Astrocyte (in vitro differentiated cells and primary cell): Measurements from ENCODE around the gene ZNF512. TPM values are rescaled to one million over a fixed set of nuclear protein-coding genes. Genes with fewer than 3 reads are reported as not detected.

ENCODE experiments used
- DNase-seq: peaks from one replicate; pipeline ENCODE4 v3.0.0-alpha.2; 2010; ENCODE audit warnings: low read depth
- FAIRE-seq: peaks from 2 replicates; lab custom pipeline; 2011; peaks lifted over from hg19 to GRCh38; lab: Jason Lieb, UNC
- H2AFZ ChIP-seq: 2 replicates; pipeline ENCODE4 v1.6.0; 2012; ENCODE audit warnings: low read depth, low read length, inconsistent platforms
- H3K27ac ChIP-seq: 2 replicates; pipeline ENCODE4 v1.5.1; 2011; ENCODE audit warnings: low read depth, low read length, inconsistent platforms
- H3K27me3 ChIP-seq: 2 replicates; pipeline ENCODE4 v1.6.0; 2011; ENCODE audit warnings: low read length, inconsistent platforms; ENCODE audit not compliant: insufficient read depth
- H3K36me3 ChIP-seq: 2 replicates; pipeline ENCODE4 v1.5.1; 2011; ENCODE audit warnings: low read length, inconsistent platforms; ENCODE audit not compliant: insufficient read depth
- H3K4me1 ChIP-seq: 2 replicates; pipeline ENCODE4 v1.5.1; 2011; ENCODE audit warnings: low read length, inconsistent platforms; ENCODE audit not compliant: insufficient read depth
- H3K4me2 ChIP-seq: 2 replicates; pipeline ENCODE4 v1.6.0; 2012; ENCODE audit warnings: low read length, inconsistent platforms
- H3K4me3 ChIP-seq: 2 replicates; pipeline ENCODE4 v1.5.1; 2011; ENCODE audit warnings: low read depth, mild to moderate bottlenecking, low read length, inconsistent platforms; ENCODE audit not compliant: insufficient read depth
- H3K79me2 ChIP-seq: 2 replicates; pipeline ENCODE4 v1.6.0; 2012; ENCODE audit warnings: mild to moderate bottlenecking, low read length, inconsistent platforms; ENCODE audit not compliant: insufficient read depth
- H3K9ac ChIP-seq: 2 replicates; pipeline ENCODE4 v1.6.0; 2012; ENCODE audit warnings: mild to moderate bottlenecking, low read length, inconsistent platforms
- H3K9me3 ChIP-seq: 2 replicates; pipeline ENCODE4 v1.5.1; 2012; ENCODE audit warnings: low read depth, mild to moderate bottlenecking, low read length, inconsistent platforms; ENCODE audit not compliant: insufficient read depth
- H4K20me1 ChIP-seq: 2 replicates; pipeline ENCODE4 v1.6.0; 2012; ENCODE audit warnings: low read length, inconsistent platforms; ENCODE audit not compliant: insufficient read depth
- H3K27ac Mint-ChIP-seq: one replicate; pipeline ENCODE4 v1.8.0; 2021; ENCODE audit warnings: mild to moderate bottlenecking, mixed read lengths; ENCODE audit not compliant: unreplicated experiment
- H3K27me3 Mint-ChIP-seq: one replicate; pipeline ENCODE4 v1.8.0; 2021; ENCODE audit warnings: low read depth, mixed read lengths; ENCODE audit not compliant: unreplicated experiment
- H3K36me3 Mint-ChIP-seq: one replicate; pipeline ENCODE4 v1.8.0; 2021; ENCODE audit warnings: low read depth, mixed read lengths; ENCODE audit not compliant: unreplicated experiment
- H3K4me1 Mint-ChIP-seq: one replicate; pipeline ENCODE4 v1.8.0; 2021; ENCODE audit warnings: low read depth, mixed read lengths; ENCODE audit not compliant: unreplicated experiment
- H3K4me3 Mint-ChIP-seq: one replicate; pipeline ENCODE4 v1.8.0; 2021; ENCODE audit warnings: mild to moderate bottlenecking, moderate library complexity, mixed read lengths; ENCODE audit not compliant: unreplicated experiment
- H3K9me3 Mint-ChIP-seq: one replicate; pipeline ENCODE4 v1.8.0; 2021; ENCODE audit warnings: mild to moderate bottlenecking, mixed read lengths; ENCODE audit not compliant: unreplicated experiment
- CTCF ChIP-seq: IDR thresholded peaks from 2 replicates; pipeline ENCODE4 v1.5.1; 2011; ENCODE audit warnings: low read depth, mild to moderate bottlenecking, inconsistent platforms, low read length, moderate library complexity; ENCODE audit not compliant: insufficient read depth
- EZH2 ChIP-seq: IDR thresholded peaks from 2 replicates; pipeline ENCODE4 v1.6.1; 2012; ENCODE audit warnings: mild to moderate bottlenecking, low read length, inconsistent platforms; ENCODE audit not compliant: insufficient read depth
- total RNA-seq: library from RNA; stranded (reverse); gene quantifications from 2 replicates; pipeline ENCODE4 v1.2.1, GENCODE V29; 2021

ZNF512 gene
- total RNA-seq, 1 donor from 2014 or later, result 32.5 TPM

- TF ChIP-seq EZH2, result no peak
- no peak for TF ChIP-seq CTCF
- Histone ChIP-seq H3K27me3 (no peaks in the 10 kb centered on the region), H3K9ac (no peak overlapping the region), H2AFZ (no peak overlapping the region), H3K36me3 (no peaks in the 10 kb centered on the region), H3K4me1 (peaks cover 2% of the 10 kb centered on the region), H3K4me3 (no peak overlapping the region), H3K27ac (no peak overlapping the region), H3K9me3 (peaks cover 4% of the 10 kb centered on the region), H3K4me2 (no peak overlapping the region), H4K20me1 (no peaks in the 10 kb centered on the region), H3K79me2 (no peaks in the 10 kb centered on the region)
- H3K9me3 Mint-ChIP-seq, result peaks cover 40% of the 10 kb centered on the region
- H3K4me3 Mint-ChIP-seq, result no peak overlapping the region
- H3K4me1 Mint-ChIP-seq, result no peaks in the 10 kb centered on the region
- H3K27me3 Mint-ChIP-seq, result peaks cover 35% of the 10 kb centered on the region
- no peak for FAIRE-seq
- H3K27ac Mint-ChIP-seq, result no peak overlapping the region
- DNase-seq, result no peak
- H3K36me3 Mint-ChIP-seq, result peaks cover 6% of the 10 kb centered on the region
These were observed 10.4 kb upstream of the ZNF512 start for GRCh38 chr2:27572439-27572838.

GRCh38 chr2:27572998-27573429, 9.8 kb upstream of the ZNF512 start:
- Histone ChIP-seq H4K20me1 (no peaks in the 10 kb centered on the region), H3K79me2 (no peaks in the 10 kb centered on the region), H3K36me3 (no peaks in the 10 kb centered on the region), H2AFZ (no peak overlapping the region), H3K4me2 (no peak overlapping the region), H3K4me1 (no peaks in the 10 kb centered on the region), H3K27ac (no peak overlapping the region), H3K4me3 (no peak overlapping the region), H3K9ac (no peak overlapping the region), H3K9me3 (peaks cover 7% of the 10 kb centered on the region), H3K27me3 (no peaks in the 10 kb centered on the region)
- TF ChIP-seq CTCF, result no peak
- TF ChIP-seq EZH2, result no peak
- Mint-ChIP-seq H3K36me3 (peaks cover 11% of the 10 kb centered on the region), H3K27ac (no peak overlapping the region), H3K9me3 (peaks cover 46% of the 10 kb centered on the region), H3K27me3 (peaks cover 40% of the 10 kb centered on the region), H3K4me1 (no peaks in the 10 kb centered on the region), H3K4me3 (no peak overlapping the region)
- no peak for FAIRE-seq
- no peak for DNase-seq

GRCh38 chr2:27573452-27573851, 9.4 kb upstream of the ZNF512 start:
- Mint-ChIP-seq H3K27ac (no peak overlapping the region), H3K9me3 (peaks cover 46% of the 10 kb centered on the region), H3K4me1 (no peaks in the 10 kb centered on the region), H3K4me3 (no peak overlapping the region), H3K27me3 (peaks cover 40% of the 10 kb centered on the region), H3K36me3 (peaks cover 12% of the 10 kb centered on the region)
- Histone ChIP-seq H3K27ac (no peak overlapping the region), H4K20me1 (no peaks in the 10 kb centered on the region), H3K9ac (no peak overlapping the region), H3K4me3 (no peak overlapping the region), H3K4me2 (no peak overlapping the region), H2AFZ (no peak overlapping the region), H3K36me3 (no peaks in the 10 kb centered on the region), H3K27me3 (no peaks in the 10 kb centered on the region), H3K4me1 (no peaks in the 10 kb centered on the region), H3K9me3 (peaks cover 7% of the 10 kb centered on the region), H3K79me2 (no peaks in the 10 kb centered on the region)
- DNase-seq (peak; percentile 79), FAIRE-seq (no peak)
- TF ChIP-seq CTCF (no peak), EZH2 (no peak)
